ENCODE data around the gene BICD2.

The BICD2 gene

DNA sequence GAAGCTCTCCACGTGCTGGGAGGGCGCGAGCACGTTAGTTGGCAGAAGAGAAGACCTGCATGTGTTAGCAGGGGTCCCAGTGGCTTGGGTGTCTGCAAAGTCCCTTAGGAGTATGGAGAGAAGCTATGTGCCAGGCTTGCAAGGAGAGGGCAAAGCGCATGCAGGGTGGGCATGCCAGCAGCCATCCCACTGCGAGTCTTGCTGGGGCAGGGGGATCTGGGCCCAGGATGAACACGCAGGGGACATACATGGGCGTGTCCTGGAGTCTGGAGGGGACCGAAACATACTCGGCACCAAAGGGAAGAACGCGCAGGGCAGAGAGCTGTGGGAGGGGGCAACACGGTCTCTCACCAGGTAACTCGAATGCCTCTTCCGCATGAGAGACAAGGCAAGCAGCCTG is 51.1 kb downstream of the BICD2 start:
- no peak for DNase-seq

- no peak for DNase-seq
Observed at GRCh38 chr9:92712767-92713166, 51.9 kb downstream of the BICD2 start.

- no peak for DNase-seq
Observed at GRCh38 chr9:92711844-92712243, 52.8 kb downstream of the BICD2 start.

- DNase-seq: no peak
Observed at GRCh38 chr9:92711146-92711545, 53.5 kb downstream of the BICD2 start.

GRCh38 chr9:92710368-92710767 is 54.3 kb downstream of the BICD2 start:
- no peak for DNase-seq

- no peak for DNase-seq
Observed at GRCh38 chr9:92709954-92710353, 54.7 kb downstream of the BICD2 start.

DNA sequence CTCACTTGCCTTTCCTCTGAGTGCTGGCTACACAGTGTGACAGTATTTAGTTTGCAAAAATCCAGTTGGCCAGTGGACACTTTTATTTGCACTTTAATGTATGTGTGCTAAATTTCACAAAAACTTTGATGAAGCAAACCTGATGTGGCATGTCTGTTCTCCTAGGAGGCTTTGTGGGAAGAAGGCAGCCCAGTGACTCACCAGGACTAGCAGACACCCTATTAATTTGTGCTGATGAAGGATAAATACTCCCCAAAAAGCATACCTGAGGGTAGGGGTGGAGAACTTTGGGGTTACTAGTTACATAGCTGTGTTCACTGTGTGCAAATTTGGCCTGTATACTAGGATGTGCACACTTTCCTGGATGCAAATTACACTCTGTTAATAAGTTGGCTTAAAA is 55.4 kb downstream of the BICD2 start:
- DNase-seq: no peak

DNA sequence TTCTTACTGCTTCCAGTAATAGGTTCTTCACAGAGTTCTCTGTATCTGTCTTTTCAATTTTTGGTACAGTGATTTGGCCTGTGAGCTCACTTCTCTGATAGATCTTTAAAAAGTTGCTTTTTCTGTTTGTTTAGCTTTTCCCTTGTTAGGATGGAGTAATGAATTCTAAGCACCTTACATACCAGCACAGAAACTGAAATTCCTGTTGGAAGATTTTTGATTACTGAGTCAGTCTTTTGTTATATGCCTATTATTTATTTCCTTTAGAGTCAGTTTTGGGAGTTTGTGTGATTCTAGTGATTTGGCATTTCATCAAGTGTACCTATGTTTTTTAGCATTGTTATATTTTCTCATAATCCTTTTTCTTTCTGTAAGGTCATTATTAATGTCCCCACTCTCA is 57.1 kb downstream of the BICD2 start:
- DNase-seq: no peak

DNA sequence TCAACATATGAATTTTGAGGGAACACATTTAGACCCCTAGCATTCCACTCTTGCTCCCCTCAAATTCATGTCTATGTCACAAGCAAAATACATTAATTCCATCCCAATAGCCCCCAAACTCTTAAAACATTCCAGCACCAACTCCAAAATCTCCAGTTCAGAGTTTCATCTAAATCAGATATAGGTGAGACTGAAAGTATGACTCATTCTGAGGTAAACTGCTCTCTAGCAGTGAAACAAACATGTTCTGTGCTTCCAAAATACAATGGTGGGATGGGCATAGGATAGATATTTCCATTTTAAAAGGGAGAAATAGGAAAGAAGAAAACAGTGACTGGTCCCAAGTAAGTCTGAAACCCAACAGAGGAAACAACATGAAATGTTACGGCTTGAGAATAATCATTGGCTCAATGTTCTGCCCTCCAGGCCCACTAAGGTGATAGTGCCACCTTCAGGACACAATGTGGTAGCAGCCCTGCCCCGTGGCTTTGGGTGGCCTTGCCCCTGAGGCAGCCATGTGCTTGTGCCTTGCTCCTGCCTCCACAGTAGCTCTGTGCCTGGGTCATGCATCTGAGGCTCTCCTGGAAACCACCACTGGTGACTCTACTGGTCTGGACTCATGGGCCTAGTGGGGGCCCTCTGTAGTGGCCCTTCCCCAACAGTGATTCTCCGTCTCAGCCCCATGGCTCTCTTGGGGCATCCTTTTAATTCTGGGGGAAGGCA is 58.3 kb downstream of the BICD2 start:
- no peak for DNase-seq

GRCh38 chr9:92704528-92704927 is 60.1 kb downstream of the BICD2 start:
- no peak for DNase-seq

DNA sequence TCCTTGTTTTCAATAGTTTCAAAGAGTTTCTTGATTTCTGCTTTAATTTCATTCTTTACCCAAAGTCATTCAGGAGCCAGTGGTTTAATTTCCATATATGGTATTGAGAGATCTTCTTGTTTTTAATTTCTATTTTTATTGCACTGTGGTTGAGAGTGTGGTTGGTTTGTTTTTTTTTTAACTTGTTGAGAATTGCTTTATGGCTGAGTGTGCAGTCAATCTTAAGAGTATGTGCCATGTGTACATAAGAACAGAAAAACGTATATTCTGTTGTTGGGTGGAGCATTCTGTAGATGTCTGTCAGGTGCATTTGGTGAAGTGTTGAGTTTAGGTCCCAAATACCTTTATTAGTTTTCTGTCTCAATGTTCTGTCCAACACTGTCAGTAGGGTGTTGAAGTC is 68.0 kb downstream of the BICD2 start:
- no peak for DNase-seq

DNA sequence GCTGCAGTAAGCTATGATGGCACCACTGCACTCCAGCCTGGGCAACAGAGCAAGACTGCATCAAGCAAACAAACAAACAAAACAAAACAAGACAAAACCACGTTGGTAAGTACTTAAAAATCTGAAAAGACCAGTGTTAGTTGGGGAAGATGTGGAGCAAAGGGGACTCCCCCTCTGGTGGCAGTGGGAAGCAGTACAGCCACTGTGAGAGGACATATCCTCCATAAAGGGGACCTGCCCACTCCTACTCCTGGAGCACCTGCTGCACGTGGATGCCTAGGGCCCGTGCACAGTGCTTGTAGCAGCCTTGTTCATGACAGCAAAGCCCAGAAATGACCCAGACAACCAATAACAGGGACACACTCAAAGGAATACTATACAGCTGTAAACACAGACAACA is 77.7 kb downstream of the BICD2 start:
- no peak for DNase-seq

DNA sequence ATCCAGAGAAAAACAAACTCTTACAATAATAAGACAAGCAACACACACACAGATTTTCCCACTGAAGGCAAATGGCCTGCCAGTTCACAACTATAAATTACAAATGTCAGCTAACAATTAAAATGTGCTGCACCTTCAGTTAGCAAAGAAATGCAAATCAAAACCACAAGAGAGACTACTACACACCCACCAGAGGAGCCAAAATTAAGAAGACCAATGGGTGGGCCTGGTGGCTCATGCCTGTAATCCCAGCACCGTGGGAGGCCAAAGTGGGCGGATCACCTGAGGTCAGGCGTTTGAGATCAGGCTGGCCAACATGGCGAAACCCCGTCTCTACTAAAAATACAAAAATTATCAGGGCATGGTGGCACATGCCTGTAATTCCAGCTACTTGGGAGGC is 79.6 kb downstream of the BICD2 start:
- no peak for DNase-seq

- no peak for DNase-seq
Observed at GRCh38 chr9:92682269-92682668, 82.4 kb downstream of the BICD2 start.

DNA sequence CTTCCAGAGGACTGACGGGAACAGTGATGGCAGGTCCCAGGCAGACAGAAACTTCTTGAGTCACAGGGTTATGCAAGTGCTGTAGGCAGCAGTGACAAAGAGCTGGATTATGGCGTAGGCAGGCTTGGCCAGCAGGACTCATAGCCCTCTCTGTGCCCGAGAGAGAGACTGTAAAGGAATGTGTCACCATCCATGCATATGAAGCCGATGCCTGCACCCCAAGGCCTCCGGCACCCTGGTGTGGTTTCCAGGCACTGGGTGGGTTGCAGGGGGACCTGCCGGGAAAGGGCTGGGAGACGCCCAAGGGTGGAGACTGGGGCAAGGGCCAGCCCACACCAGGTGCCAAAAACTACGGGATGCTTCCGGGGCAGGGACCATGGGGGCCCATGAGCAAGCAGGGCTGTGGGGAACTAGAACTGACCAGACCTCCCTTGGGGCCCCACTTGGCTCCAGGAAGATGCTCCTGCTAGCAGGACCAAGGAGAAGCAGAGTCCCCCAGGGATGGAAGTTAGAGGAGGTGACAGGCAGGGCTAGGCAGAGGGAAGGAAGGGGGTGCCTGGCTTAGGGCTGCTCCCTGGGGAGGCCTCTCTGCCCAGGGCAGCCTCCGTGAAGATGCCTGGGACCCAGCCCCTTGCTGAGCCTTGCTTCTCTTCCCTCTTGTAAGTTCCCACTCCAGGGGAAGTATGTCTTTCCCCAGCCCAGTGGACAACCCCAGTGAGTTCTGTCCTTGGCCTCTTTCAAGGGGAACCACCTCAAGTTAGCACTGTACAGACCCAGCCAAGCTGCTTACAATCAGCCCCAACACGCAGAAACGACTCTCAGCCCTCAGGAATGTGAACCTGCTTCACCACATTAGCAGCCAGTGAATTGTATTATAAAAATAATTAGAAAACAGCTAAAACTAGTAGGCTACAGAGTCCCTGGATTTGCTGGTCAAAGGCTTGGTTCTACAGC is 84.2 kb downstream of the BICD2 start:
- DNase-seq: no peak

DNA sequence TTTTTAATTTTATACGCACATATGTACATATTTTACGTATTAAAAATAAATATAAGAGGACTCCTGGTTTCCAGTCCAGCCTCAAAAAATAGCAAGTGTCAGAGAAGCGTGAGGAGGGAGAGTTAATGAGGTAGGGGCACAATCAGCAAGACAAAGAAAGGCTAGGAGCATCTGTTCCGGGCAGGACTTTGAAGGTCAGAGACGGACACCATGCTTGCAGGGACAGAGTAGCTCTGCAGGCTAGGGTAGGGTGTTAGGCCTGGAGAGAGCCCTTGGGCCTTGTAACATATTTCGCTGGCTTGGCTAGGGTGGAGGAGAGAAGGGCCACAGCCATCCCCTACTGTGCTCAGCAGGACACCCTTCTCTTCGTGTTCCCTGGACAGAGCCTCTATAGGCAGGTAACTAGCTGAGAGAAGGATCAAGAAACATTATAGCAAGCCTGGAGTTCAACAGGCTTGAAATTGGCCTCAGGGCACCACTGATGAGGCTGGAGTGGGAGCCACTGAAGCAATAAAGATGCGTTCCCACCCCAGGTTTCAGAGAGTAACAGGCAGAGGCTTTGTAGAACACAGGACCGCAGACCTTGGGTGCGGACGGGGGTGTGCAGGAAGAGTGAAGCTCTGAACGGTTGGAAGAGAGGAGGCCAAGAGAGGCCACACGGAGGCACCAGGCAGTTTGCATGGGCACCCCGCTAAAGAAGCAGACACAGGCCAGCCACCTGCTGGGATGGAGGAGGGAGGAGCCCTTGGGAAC is 85.0 kb downstream of the BICD2 start:
- DNase-seq: no peak

DNA sequence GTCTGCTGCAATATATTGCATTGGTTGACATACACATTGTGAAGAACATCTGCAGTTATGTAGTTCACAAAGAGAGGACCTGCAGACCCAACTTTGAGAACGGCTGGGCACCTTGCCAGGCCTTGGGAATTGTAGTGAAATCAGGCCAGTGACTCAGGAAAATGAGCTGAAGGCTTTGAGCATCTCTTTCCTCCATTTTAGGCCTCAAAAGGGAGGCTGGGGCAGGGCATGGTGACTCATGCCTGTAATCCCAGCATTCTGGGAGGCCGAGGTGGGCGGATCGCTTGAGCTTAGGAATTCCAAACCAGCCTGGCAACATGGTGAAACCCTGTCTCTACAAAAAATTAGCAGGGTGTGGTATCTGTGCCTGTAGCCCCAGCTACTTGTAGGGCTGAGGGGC is 93.3 kb downstream of the BICD2 start:
- peak; percentile 40 for DNase-seq

DNA sequence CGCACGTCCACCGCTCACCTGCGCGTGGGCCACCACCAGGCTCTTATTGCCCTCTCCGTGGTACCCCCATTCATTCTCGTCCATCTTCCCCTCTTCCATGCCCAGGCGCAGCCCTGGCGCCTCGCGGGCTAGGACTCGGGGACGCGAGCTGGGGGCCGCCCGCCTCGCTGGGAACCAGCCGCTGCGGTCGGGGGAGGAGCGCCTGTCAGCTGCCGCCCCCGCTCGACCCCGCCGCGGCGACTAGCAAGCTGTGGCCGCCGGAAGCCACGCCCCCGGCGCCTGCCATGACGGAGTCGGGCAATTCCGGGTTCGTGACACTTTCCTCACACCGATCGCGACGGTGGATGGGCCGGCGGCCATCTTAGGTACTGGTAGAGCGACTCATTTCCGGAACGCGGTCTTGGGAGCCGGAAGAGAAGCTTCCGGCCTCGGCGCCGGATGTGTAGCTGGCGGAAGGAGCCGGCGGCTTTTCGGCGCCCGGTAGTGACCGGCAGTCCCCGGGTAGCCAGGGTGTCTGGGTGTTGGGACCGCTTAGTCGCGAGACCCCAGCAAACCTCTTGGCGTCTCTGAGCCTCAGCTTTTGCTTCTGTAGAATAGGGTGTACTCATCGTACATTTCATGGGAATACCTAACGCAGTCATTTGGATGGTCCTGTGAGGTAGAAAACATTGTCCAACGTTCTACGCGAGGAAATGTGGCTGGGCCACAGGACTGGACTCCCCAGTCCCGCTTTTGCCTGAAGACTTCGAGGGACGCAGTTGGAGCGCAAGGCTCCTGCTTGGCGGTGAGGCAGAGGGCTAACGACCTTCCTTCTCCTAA is 94.5 kb downstream of the BICD2 start, which contains the start of gene IPPK:
TSS of gene IPPK (minus strand) at position 242 of the 819 bp plus-strand sequence. CDS start at position 99, 143 bp downstream.
- peak; percentile 99 for DNase-seq

DNA sequence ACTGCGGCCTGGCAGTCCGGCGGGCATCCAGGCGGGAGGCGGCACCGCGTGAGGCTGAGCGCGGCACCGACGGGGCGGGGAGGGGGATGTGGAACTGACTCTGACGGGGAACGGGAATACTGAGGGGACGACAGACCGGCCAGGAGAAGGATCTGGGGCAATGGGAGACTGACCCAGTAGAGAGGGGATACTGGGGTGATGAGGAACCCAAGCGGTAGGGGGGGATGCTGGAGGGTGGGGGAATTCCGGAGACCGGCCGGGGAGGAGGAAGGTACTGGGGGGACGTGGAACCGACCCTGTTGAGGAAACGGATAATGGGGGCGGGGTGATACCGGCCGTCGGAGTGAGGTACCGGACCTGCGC is 95.1 kb downstream of the BICD2 start:
- DNase-seq: peak; percentile 68

DNA sequence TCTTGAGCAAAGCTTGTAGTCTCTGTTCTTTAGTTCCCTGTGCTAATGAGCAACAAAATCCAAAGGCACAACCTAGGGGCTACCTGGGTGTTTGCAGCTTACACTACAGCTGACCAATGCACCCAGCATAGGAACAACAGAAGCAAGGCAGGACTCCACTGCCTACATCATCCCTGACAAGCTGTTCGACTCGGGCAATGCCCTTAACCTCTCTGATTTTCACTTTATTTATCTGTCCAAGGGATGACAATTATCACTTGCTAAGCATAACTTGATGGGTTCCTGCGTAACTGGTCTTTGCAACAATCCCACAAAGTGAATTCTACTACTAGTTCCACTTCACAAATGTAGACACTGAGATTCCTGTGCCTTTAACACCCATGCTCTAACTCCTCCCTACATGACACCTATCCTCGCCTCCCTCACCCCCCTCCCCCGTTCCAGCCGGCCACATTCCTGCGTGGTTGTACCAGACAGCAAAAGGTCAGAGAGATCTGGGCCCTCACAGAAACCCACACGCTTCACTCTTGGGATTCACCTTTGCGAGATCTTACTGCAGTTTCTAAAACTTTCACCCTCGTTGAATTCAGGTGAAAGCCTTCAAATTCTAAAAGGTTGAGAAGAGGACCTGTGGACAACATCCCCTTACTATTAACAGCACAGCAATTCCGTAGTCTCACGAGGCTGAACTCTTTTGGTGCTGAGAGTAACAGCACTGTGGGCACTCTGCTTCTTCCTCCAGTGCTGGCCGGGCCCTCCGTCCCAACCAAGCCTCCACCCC is 95.7 kb downstream of the BICD2 start:
- no peak for DNase-seq

DNA sequence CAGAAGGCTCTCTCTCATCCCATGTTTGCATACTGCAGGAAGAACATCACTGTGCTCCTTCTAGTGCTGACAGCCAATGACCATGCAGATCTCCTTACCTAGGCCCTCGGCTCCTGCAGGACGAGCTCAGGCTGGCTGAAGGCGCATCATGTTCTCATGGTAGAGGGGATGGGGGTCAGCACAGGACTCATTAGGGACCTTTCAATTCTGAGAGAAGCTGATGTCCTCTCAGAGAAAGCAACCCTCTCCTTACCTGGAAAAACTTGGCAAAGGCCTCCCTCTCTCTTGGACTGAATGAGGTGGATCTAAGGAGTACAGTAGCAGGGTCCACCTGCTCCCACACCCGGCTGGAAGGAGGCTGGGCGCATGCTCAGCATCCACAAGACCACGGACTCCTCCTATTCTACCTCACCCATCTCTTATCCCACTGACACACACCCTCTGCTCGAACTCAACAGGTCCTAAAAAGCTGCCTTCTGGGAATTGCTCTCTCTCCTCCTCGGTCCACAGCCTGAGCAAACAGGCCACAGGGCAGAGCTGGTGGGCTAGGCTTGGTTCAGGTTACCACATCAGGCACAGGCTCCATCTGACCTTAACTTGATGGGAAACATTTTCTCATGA is 97.6 kb downstream of the BICD2 start:
- no peak for DNase-seq
